Measurements from ENCODE around the gene CRKL.

GRCh38 chr22:20960609-20961008, 43.4 kb downstream of the CRKL start:
- TF ChIP-seq, protein P1, sequence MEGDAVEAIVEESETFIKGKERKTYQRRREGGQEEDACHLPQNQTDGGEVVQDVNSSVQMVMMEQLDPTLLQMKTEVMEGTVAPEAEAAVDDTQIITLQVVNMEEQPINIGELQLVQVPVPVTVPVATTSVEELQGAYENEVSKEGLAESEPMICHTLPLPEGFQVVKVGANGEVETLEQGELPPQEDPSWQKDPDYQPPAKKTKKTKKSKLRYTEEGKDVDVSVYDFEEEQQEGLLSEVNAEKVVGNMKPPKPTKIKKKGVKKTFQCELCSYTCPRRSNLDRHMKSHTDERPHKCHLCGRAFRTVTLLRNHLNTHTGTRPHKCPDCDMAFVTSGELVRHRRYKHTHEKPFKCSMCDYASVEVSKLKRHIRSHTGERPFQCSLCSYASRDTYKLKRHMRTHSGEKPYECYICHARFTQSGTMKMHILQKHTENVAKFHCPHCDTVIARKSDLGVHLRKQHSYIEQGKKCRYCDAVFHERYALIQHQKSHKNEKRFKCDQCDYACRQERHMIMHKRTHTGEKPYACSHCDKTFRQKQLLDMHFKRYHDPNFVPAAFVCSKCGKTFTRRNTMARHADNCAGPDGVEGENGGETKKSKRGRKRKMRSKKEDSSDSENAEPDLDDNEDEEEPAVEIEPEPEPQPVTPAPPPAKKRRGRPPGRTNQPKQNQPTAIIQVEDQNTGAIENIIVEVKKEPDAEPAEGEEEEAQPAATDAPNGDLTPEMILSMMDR (IDR thresholded peaks at IDR 0.05), result no peak
- TF ChIP-seq POLR2A (IDR thresholded peaks at IDR 0.05), result no peak

Measured in adrenal gland (tissue), 5 donors.